NCI-H446 treated with DMSO at 0.1 percent for 48 hours (cell line): Measurements from ENCODE around the gene AGBL4.

Experiments used
- DNase-seq: peaks from one replicate; lab custom pipeline; 2025; lab: John Stamatoyannopoulos, UW

Gene AGBL4

GRCh38 chr1:48718705-48719104, 1305.0 kb downstream of the AGBL4 start:
- DNase-seq = no peak

- DNase-seq = no peak
Measured at GRCh38 chr1:48718116-48718630, 1305.6 kb downstream of the AGBL4 start.

GRCh38 chr1:48717082-48717481, 1306.7 kb downstream of the AGBL4 start:
- DNase-seq = no peak

- no peak for DNase-seq
Measured at GRCh38 chr1:48715921-48716320, 1307.8 kb downstream of the AGBL4 start.

GRCh38 chr1:48710915-48711314, 1312.8 kb downstream of the AGBL4 start:
- no peak for DNase-seq

GRCh38 chr1:48710318-48710717, 1313.4 kb downstream of the AGBL4 start:
- no peak for DNase-seq

- no peak for DNase-seq
Measured at GRCh38 chr1:48704736-48705135, 1319.0 kb downstream of the AGBL4 start.

- DNase-seq = no peak
Measured at GRCh38 chr1:48701445-48701844, 1322.3 kb downstream of the AGBL4 start.

- no peak for DNase-seq
Measured at GRCh38 chr1:48697066-48697707, 1326.6 kb downstream of the AGBL4 start.

GRCh38 chr1:48695161-48695560, 1328.6 kb downstream of the AGBL4 start:
- no peak for DNase-seq

- DNase-seq = no peak
Measured at GRCh38 chr1:48693674-48694320, 1330.0 kb downstream of the AGBL4 start.

GRCh38 chr1:48693180-48693579, 1330.6 kb downstream of the AGBL4 start:
- no peak for DNase-seq

- DNase-seq = no peak
Measured at GRCh38 chr1:48692235-48692634, 1331.5 kb downstream of the AGBL4 start.

GRCh38 chr1:48691429-48692001, 1332.2 kb downstream of the AGBL4 start:
- DNase-seq = no peak

GRCh38 chr1:48688102-48688760, 1335.5 kb downstream of the AGBL4 start:
- no peak for DNase-seq

- no peak for DNase-seq
Measured at GRCh38 chr1:48687282-48688045, 1336.3 kb downstream of the AGBL4 start.

- no peak for DNase-seq
Measured at GRCh38 chr1:48686159-48686558, 1337.6 kb downstream of the AGBL4 start.

- no peak for DNase-seq
Measured at GRCh38 chr1:48684381-48684780, 1339.4 kb downstream of the AGBL4 start.

- no peak for DNase-seq
Measured at GRCh38 chr1:48683839-48684238, 1339.9 kb downstream of the AGBL4 start.

GRCh38 chr1:48681476-48682305, 1342.1 kb downstream of the AGBL4 start:
- peak; percentile 30 for DNase-seq

GRCh38 chr1:48680411-48681035, 1343.2 kb downstream of the AGBL4 start:
- no peak for DNase-seq
